ENCODE measurements around the gene STXBP5.

Gene STXBP5

GRCh38 chr6:147267658-147268057 lies 63.4 kb downstream of the STXBP5 start:
- Histone ChIP-seq H3K36me3 (ENCODE audit: control insufficient read depth in 1 of 2, insufficient read depth in 2 of 2, low read depth in 1 of 2, low read length in 2 of 2) (peaks cover 0 to 66% of the 10 kb centered on the region in 2 experiments), H4K91ac (ENCODE audit: low read length) (no peak overlapping the region), H2BK15ac (ENCODE audit: low read depth, poor library complexity, severe bottlenecking) (no peak overlapping the region), H4K8ac (ENCODE audit: low read length) (no peak overlapping the region), H3K4me2 (ENCODE audit: low read length, poor library complexity, severe bottlenecking) (no peak overlapping the region), H3K4ac (ENCODE audit: low read depth in 1 of 2, low read length in 2 of 2) (no peak overlapping the region), H2AK5ac (ENCODE audit: low read length, severe bottlenecking) (no peak overlapping the region), H3K14ac (ENCODE audit: low read length in 2 of 2) (no peak overlapping the region), H3K18ac (ENCODE audit: low read depth in 1 of 2, low read length in 2 of 2) (no peak overlapping the region), H3K27ac (ENCODE audit: low read length, poor library complexity, severe bottlenecking) (no peak overlapping the region), H3K9ac (ENCODE audit: low read length) (no peak overlapping the region), H2AFZ (ENCODE audit: low read depth, low read length) (no peak overlapping the region), H3K9me3 (ENCODE audit: control insufficient read depth, low read length) (no peaks in the 10 kb centered on the region), H3K4me3 (ENCODE audit: insufficient read depth in 1 of 2, low read depth in 1 of 2, low read length in 2 of 2) (no peak overlapping the region), H3K79me1 (replicated peaks; ENCODE audit: low read length, poor library complexity, severe bottlenecking) (no peaks in the 10 kb centered on the region), H3K23ac (ENCODE audit: low read length in 2 of 2) (no peak overlapping the region), H3K4me1 (ENCODE audit: control insufficient read depth, insufficient read depth, low read depth, low read length) (no peaks in the 10 kb centered on the region), H2BK12ac (ENCODE audit: low read length in 2 of 2) (no peak overlapping the region), H3K27me3 (ENCODE audit: control insufficient read depth in 1 of 2, insufficient read depth in 1 of 2, low read length in 2 of 2) (no peaks in the 10 kb centered on the region), H2BK5ac (ENCODE audit: low read depth, low read length, poor library complexity, severe bottlenecking) (no peak overlapping the region), H2BK120ac (ENCODE audit: low read depth, low read length) (no peak overlapping the region)
- no peak for DNase-seq
- WGBS = 100% methylated on average over 1 of the region's 2 CpGs

GRCh38 chr6:147268254-147268653 lies 64.0 kb downstream of the STXBP5 start:
- Histone ChIP-seq H2BK120ac (ENCODE audit: low read depth, low read length) (no peak overlapping the region), H2AFZ (ENCODE audit: low read depth, low read length) (no peak overlapping the region), H3K4me2 (ENCODE audit: low read length, poor library complexity, severe bottlenecking) (no peak overlapping the region), H3K4ac (ENCODE audit: low read depth in 1 of 2, low read length in 2 of 2) (no peak overlapping the region), H4K8ac (ENCODE audit: low read length) (no peak overlapping the region), H3K4me1 (ENCODE audit: control insufficient read depth, insufficient read depth, low read depth, low read length) (no peaks in the 10 kb centered on the region), H2AK5ac (ENCODE audit: low read length, severe bottlenecking) (no peak overlapping the region), H3K9me3 (ENCODE audit: control insufficient read depth, low read length) (no peaks in the 10 kb centered on the region), H3K4me3 (ENCODE audit: insufficient read depth in 1 of 2, low read depth in 1 of 2, low read length in 2 of 2) (no peak overlapping the region), H3K23ac (ENCODE audit: low read length in 2 of 2) (no peak overlapping the region), H4K91ac (ENCODE audit: low read length) (no peak overlapping the region), H3K27ac (ENCODE audit: low read length, poor library complexity, severe bottlenecking) (no peak overlapping the region), H3K36me3 (ENCODE audit: control insufficient read depth in 1 of 2, insufficient read depth in 2 of 2, low read depth in 1 of 2, low read length in 2 of 2) (peaks cover 0 to 70% of the 10 kb centered on the region in 2 experiments), H2BK5ac (ENCODE audit: low read depth, low read length, poor library complexity, severe bottlenecking) (no peak overlapping the region), H3K18ac (ENCODE audit: low read depth in 1 of 2, low read length in 2 of 2) (no peak overlapping the region), H3K14ac (ENCODE audit: low read length in 2 of 2) (no peak overlapping the region), H3K9ac (ENCODE audit: low read length) (no peak overlapping the region), H3K79me1 (replicated peaks; ENCODE audit: low read length, poor library complexity, severe bottlenecking) (no peaks in the 10 kb centered on the region), H2BK12ac (ENCODE audit: low read length in 2 of 2) (no peak overlapping the region), H3K27me3 (ENCODE audit: control insufficient read depth in 1 of 2, insufficient read depth in 1 of 2, low read length in 2 of 2) (no peaks in the 10 kb centered on the region), H2BK15ac (ENCODE audit: low read depth, poor library complexity, severe bottlenecking) (no peak overlapping the region)
- DNase-seq = no peak

- Histone ChIP-seq H2BK120ac (ENCODE audit: low read depth, low read length) (no peak overlapping the region), H3K23ac (ENCODE audit: low read length in 2 of 2) (no peak overlapping the region)
Measured at GRCh38 chr6:147274012-147274411, 69.8 kb downstream of the STXBP5 start.

GRCh38 chr6:147274776-147275175 lies 70.6 kb downstream of the STXBP5 start:
- Histone ChIP-seq H3K18ac (ENCODE audit: low read depth in 1 of 2, low read length in 2 of 2) (no peak overlapping the region), H3K4me2 (ENCODE audit: low read length, poor library complexity, severe bottlenecking) (no peak overlapping the region), H3K27me3 (ENCODE audit: control insufficient read depth in 1 of 2, insufficient read depth in 1 of 2, low read length in 2 of 2) (no peaks in the 10 kb centered on the region), H3K23ac (ENCODE audit: low read length in 2 of 2) (no peak overlapping the region), H2AFZ (ENCODE audit: low read depth, low read length) (no peak overlapping the region), H4K91ac (ENCODE audit: low read length) (no peak overlapping the region), H2AK5ac (ENCODE audit: low read length, severe bottlenecking) (no peak overlapping the region), H3K4ac (ENCODE audit: low read depth in 1 of 2, low read length in 2 of 2) (no peak overlapping the region), H2BK5ac (ENCODE audit: low read depth, low read length, poor library complexity, severe bottlenecking) (no peak overlapping the region), H4K8ac (ENCODE audit: low read length) (no peak overlapping the region), H3K4me1 (ENCODE audit: control insufficient read depth, insufficient read depth, low read depth, low read length) (no peaks in the 10 kb centered on the region), H3K4me3 (ENCODE audit: insufficient read depth in 1 of 2, low read depth in 1 of 2, low read length in 2 of 2) (no peak overlapping the region), H3K9ac (ENCODE audit: low read length) (no peak overlapping the region), H3K14ac (ENCODE audit: low read length in 2 of 2) (no peak overlapping the region), H2BK15ac (ENCODE audit: low read depth, poor library complexity, severe bottlenecking) (no peak overlapping the region), H3K79me1 (replicated peaks; ENCODE audit: low read length, poor library complexity, severe bottlenecking) (no peaks in the 10 kb centered on the region), H2BK120ac (ENCODE audit: low read depth, low read length) (no peak overlapping the region), H2BK12ac (ENCODE audit: low read length in 2 of 2) (no peak overlapping the region), H3K36me3 (ENCODE audit: control insufficient read depth in 1 of 2, insufficient read depth in 2 of 2, low read depth in 1 of 2, low read length in 2 of 2) (peaks cover 0 to 61% of the 10 kb centered on the region in 2 experiments), H3K27ac (ENCODE audit: low read length, poor library complexity, severe bottlenecking) (no peak overlapping the region), H3K9me3 (ENCODE audit: control insufficient read depth, low read length) (no peaks in the 10 kb centered on the region)
- no peak for DNase-seq

More at GRCh38 chr6:147274012-147274411, 69.8 kb downstream of the STXBP5 start:
- no peak overlapping the region for H3K9ac ChIP-seq (ENCODE audit: low read length)
- no peak overlapping the region for H3K4ac ChIP-seq (ENCODE audit: low read depth in 1 of 2, low read length in 2 of 2)
- H3K36me3 ChIP-seq (ENCODE audit: control insufficient read depth in 1 of 2, insufficient read depth in 2 of 2, low read depth in 1 of 2, low read length in 2 of 2) = peaks cover 0 to 66% of the 10 kb centered on the region in 2 experiments
- H2BK5ac ChIP-seq (ENCODE audit: low read depth, low read length, poor library complexity, severe bottlenecking) = no peak overlapping the region
- no peaks in the 10 kb centered on the region for H3K27me3 ChIP-seq (ENCODE audit: control insufficient read depth in 1 of 2, insufficient read depth in 1 of 2, low read length in 2 of 2)
- no peaks in the 10 kb centered on the region for H3K9me3 ChIP-seq (ENCODE audit: control insufficient read depth, low read length)
- DNase-seq = no peak
- H2BK15ac ChIP-seq (ENCODE audit: low read depth, poor library complexity, severe bottlenecking) = no peak overlapping the region
- no peak overlapping the region for H4K91ac ChIP-seq (ENCODE audit: low read length)
- no peak overlapping the region for H3K18ac ChIP-seq (ENCODE audit: low read depth in 1 of 2, low read length in 2 of 2)
- no peak overlapping the region for H3K4me3 ChIP-seq (ENCODE audit: insufficient read depth in 1 of 2, low read depth in 1 of 2, low read length in 2 of 2)
- H3K14ac ChIP-seq (ENCODE audit: low read length in 2 of 2) = no peak overlapping the region
- no peak overlapping the region for H3K27ac ChIP-seq (ENCODE audit: low read length, poor library complexity, severe bottlenecking)
- H4K8ac ChIP-seq (ENCODE audit: low read length) = no peak overlapping the region
- H3K4me2 ChIP-seq (ENCODE audit: low read length, poor library complexity, severe bottlenecking) = no peak overlapping the region
- no peaks in the 10 kb centered on the region for H3K4me1 ChIP-seq (ENCODE audit: control insufficient read depth, insufficient read depth, low read depth, low read length)
- H3K79me1 ChIP-seq (replicated peaks; ENCODE audit: low read length, poor library complexity, severe bottlenecking) = no peaks in the 10 kb centered on the region
- H2AK5ac ChIP-seq (ENCODE audit: low read length, severe bottlenecking) = no peak overlapping the region
- H2AFZ ChIP-seq (ENCODE audit: low read depth, low read length) = no peak overlapping the region
- H2BK12ac ChIP-seq (ENCODE audit: low read length in 2 of 2) = no peak overlapping the region
